Adrenal gland (tissue), 12 donors: ENCODE data around the gene UGGT1. TPM values are rescaled to one million over a fixed set of nuclear protein-coding genes. Genes with fewer than 3 reads are reported as not detected.

Experiments used
- DNase-seq, 7 donors: peaks; one replicate each; pipeline ENCODE4 v3.0.0-alpha.2; 2019 to 2020
- H3K27ac ChIP-seq, 5 donors: fragments of 200-600 bp; sonication (generic) in 4 of 5; 1 replicate in 3 of 5; 2 replicates in 2 of 5; pipeline versions ENCODE4 v1.5.1 to v1.8.0; 2016 to 2020; ENCODE audit warnings: mild to moderate bottlenecking in 1 of 5
- H3K27me3 ChIP-seq: fragments of 200-600 bp; 2 replicates; pipeline ENCODE4 v1.8.0; 2021
- H3K36me3 ChIP-seq, 2 donors: fragments of 200-600 bp; replicated peaks in 1 of 2; 1 replicate in 1 of 2; 2 replicates in 1 of 2; pipeline versions ENCODE4 v1.5.1 to v1.8.0; 2018 to 2022
- H3K4me1 ChIP-seq, 2 donors: fragments of 200-600 bp; replicated peaks in 1 of 2; 1 replicate in 1 of 2; 2 replicates in 1 of 2; pipeline versions ENCODE4 v1.5.1 to v1.8.0; 2018 to 2021
- H3K4me3 ChIP-seq, 4 donors: fragments of 200-600 bp; sonication (generic) in 3 of 4; one replicate each; pipeline ENCODE4 v1.5.1; 2016 to 2018
- H3K9me3 ChIP-seq, 3 donors: fragments of 200-600 bp; sonication (generic) in 1 of 3; replicated peaks in 1 of 3; 1 replicate in 2 of 3; 2 replicates in 1 of 3; pipeline versions ENCODE4 v1.5.1 to v1.8.0; 2016 to 2021
- POLR2A ChIP-seq, 2 donors: fragments of 450-650 bp; IDR thresholded peaks; one replicate each; pipeline ENCODE4 v1.6.1; 2017; ENCODE audit warnings: antibody characterized with exemption in 2 of 2, mild to moderate bottlenecking in 2 of 2, moderate library complexity in 1 of 2
- WGBS, 4 donors: extraction: QIAGEN DNeasy Blood & Tissue Kit in 2 of 4; methylation state at CpG; one replicate each; pipeline versions ENCODE4 v1.1.5 to v1.1.7; 2013 to 2017; 5-methylcytosine and 5-hydroxymethylcytosine counted together
- intact Hi-C, 2 donors: fragments of 100-400 bp; cut with DNase I; formaldehyde crosslinking; loops; one replicate each; pipeline versions ENCODE4 v1.14.1 to v1.15.0; 2022 to 2023
- polyA plus RNA-seq, 3 donors: library from polyadenylated mRNA; stranded (reverse); fragments of 200-250 nt in 2 of 3; fragments of 350-450 nt in 1 of 3; fragmentation: Illumina TruSeq in 1 of 3; extraction: RNeasy Lipid Tissue Mini Kit (QIAGEN cat#74804) in 1 of 3; gene quantifications; one replicate each; pipeline ENCODE4 v1.2.3, GENCODE V29; 2013 to 2014
- total RNA-seq, 9 donors: library from RNA; depleted of rRNA in 4 of 9; stranded (reverse); fragments of >200 nt in 4 of 9; fragments of 120-200 nt in 1 of 9; fragmentation: NEBNext Ultra II Directional in 1 of 9; extraction: Animal tissue kit (Norgen Biotek cat#: 25700) in 1 of 9; gene quantifications; one replicate each; pipeline versions ENCODE4 v1.1.0 to v1.2.4, GENCODE V29; 2013 to 2023
- TF ChIP-seq, protein P1 (sequence below), 6 experiments: fragments of 450-650 bp in 4 of 6; fragments of 200-600 bp in 2 of 6; sonication (generic) in 1 of 6; IDR thresholded peaks; 1 replicate in 5 of 6; 2 replicates in 1 of 6; pipeline versions ENCODE4 v1.5.1 to v1.8.0; 2016 to 2021; ENCODE audit warnings: antibody characterized with exemption in 6 of 6, mild to moderate bottlenecking in 2 of 6, moderate library complexity in 1 of 6
- donor health status: healthy with polysubstance abuse.
- donor health status: Bipolar disorder and iron deficiency.
- donor health status: DM: yes; HTN: yes; CAD: no.
- donor health status: DM: no; HTN: no; CAD: no.
- donor health status: DM: no; HTN: no; CAD: no.
- donor health status: DM: yes; HTN: yes; CAD: no.

Gene UGGT1
- total and polyA plus RNA-seq, 12 donors = 6.6 to 67.5 (median 41.5) TPM

DNA sequence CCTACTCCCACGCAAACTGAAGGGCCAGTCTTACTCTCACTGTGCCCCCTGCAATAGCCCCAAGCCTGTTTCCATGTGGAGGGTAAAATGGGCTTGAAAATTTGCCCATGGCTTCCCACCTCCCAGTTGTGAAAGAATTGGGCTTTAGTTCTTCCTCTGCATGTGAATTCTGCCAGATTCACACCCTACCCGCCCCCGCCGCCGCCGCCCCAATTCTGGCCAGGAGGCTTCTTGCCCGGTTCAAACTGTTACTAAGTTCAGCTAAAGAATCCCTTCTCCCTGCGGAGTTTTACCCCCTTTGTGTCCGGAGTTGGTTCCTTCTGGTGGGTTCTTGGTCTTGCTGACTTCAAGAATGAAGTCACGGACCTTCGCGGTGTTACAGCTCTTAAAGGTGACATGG, 37.7 kb upstream of the UGGT1 start:
- Histone ChIP-seq H3K9me3 (no peaks in the 10 kb centered on the region), H3K36me3 (no peaks in the 10 kb centered on the region), H3K4me1 (peaks cover 0 to 7% of the 10 kb centered on the region in 2 donors), H3K27ac (no peak overlapping the region), H3K27me3 (no peaks in the 10 kb centered on the region), H3K4me3 (no peak overlapping the region)
- intact Hi-C loops = no loop called here
- WGBS, 4 donors = 94 to 97% (median 95%) methylated on average over 12 of the region's 12 CpGs
- DNase-seq = no peak
- no peak for TF ChIP-seq POLR2A (IDR thresholded peaks at IDR 0.05)
- TF ChIP-seq, protein P1, sequence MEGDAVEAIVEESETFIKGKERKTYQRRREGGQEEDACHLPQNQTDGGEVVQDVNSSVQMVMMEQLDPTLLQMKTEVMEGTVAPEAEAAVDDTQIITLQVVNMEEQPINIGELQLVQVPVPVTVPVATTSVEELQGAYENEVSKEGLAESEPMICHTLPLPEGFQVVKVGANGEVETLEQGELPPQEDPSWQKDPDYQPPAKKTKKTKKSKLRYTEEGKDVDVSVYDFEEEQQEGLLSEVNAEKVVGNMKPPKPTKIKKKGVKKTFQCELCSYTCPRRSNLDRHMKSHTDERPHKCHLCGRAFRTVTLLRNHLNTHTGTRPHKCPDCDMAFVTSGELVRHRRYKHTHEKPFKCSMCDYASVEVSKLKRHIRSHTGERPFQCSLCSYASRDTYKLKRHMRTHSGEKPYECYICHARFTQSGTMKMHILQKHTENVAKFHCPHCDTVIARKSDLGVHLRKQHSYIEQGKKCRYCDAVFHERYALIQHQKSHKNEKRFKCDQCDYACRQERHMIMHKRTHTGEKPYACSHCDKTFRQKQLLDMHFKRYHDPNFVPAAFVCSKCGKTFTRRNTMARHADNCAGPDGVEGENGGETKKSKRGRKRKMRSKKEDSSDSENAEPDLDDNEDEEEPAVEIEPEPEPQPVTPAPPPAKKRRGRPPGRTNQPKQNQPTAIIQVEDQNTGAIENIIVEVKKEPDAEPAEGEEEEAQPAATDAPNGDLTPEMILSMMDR (IDR thresholded peaks at IDR 0.05) = no peak

DNA sequence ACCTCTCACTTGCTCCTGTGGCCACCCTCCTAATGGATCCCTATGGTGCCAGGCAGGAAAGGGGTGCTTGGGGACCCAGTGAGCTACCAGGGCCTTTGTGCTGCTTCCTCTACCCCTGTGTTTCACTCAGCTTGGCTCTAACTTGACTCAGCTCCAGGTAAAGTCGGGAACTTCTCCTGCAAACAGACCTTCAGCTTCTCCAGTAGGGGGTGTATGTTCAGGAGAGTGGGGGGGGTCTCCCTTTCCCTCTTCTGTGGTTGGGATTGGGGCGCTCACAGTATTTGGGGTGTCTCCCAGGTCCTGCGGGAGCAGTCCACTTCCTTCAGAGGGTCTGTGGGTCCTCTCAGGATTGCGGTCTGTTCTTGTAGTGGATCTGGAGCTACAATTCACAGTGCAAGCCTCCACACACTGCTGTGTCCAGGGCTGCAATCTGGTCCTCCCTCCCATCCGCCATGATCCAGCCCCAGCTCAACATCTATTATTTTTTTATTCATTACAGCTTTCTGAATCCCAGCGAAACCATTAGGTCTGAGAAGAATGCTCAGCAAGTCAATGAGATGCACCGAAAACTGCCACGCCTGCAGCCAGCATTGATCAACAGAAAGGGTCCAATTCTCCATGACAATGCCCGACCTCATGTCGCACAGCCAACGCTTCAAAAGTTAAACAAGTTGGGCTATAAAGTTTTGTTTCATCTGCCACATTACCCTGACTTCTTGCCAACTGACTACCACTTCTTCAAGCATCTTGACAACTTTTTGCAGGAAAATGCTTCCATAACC, 36.7 kb upstream of the UGGT1 start:
- Histone ChIP-seq H3K36me3 (no peaks in the 10 kb centered on the region), H3K9me3 (no peaks in the 10 kb centered on the region), H3K27me3 (no peaks in the 10 kb centered on the region), H3K27ac (no peak overlapping the region), H3K4me1 (peaks cover 0 to 7% of the 10 kb centered on the region in 2 donors), H3K4me3 (no peak overlapping the region)
- TF ChIP-seq, protein P1 (IDR thresholded peaks at IDR 0.05) = no peak
- TF ChIP-seq POLR2A (IDR thresholded peaks at IDR 0.05) = no peak
- WGBS, 4 donors = 84 to 97% (median 88%) methylated on average over 11 of the region's 11 CpGs
- intact Hi-C loops = no loop called here
- no peak for DNase-seq

DNA sequence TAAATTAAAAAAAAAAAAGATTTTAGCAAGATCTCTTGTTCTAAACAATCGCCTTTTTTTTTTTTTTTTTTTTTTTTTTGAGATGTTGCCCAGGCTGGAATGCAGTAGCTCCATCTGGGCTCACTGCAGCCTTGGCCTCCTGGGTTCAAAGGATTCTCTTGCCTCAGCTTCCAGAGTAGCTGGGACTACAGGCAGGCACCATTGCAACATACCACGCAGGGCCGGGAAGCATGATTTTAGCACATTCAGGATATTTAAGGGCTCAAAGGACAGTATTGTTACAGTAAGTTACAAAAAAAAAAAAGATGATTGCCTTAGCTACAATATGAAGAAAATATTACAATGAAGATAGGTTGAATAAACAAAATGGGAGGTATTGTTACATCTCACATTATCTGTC, 33.7 kb upstream of the UGGT1 start:
- H3K4me1 ChIP-seq = peaks cover 0 to 7% of the 10 kb centered on the region in 2 donors
- H3K9me3 ChIP-seq = no peaks in the 10 kb centered on the region
- no peak for TF ChIP-seq POLR2A (IDR thresholded peaks at IDR 0.05)
- TF ChIP-seq, protein P1 (IDR thresholded peaks at IDR 0.05) = no peak
- H3K27ac ChIP-seq = no peak overlapping the region
- no peak overlapping the region for H3K4me3 ChIP-seq
- intact Hi-C loops = no loop called here
- no peaks in the 10 kb centered on the region for H3K36me3 ChIP-seq
- WGBS, 4 donors = 20 to 45% (median 38%) methylated on average over 3 of the region's 3 CpGs
- no peaks in the 10 kb centered on the region for H3K27me3 ChIP-seq
- peak in 6 of 7 donors; percentile 26 to 71 (median 64) for DNase-seq

DNA sequence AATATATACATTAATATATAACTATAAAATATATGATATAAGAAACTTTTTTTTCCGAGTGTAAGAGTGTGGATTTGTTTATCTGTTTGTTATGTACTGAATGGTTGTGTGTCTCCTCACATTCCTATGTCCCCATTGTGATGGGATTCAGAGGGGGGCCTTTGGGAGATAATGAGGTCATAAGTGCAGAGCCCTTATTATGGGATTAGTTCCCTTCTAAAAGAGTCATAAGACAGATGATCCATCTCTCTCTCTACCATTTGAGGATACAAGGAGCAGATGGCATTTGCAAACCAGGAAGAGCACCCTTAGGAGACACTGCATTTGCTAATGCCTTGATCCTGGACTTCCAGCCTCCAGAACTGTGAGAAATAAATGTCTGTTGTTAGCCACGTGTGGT, 32.9 kb upstream of the UGGT1 start:
- H3K27me3 ChIP-seq = no peaks in the 10 kb centered on the region
- H3K4me1 ChIP-seq = peaks cover 0 to 7% of the 10 kb centered on the region in 2 donors
- intact Hi-C loops = no loop called here
- no peaks in the 10 kb centered on the region for H3K36me3 ChIP-seq
- WGBS, 4 donors = 9 to 76% (median 63%) methylated on average over 1 to 2 of the region's 2 CpGs
- no peaks in the 10 kb centered on the region for H3K9me3 ChIP-seq
- TF ChIP-seq, protein P1 (IDR thresholded peaks at IDR 0.05) = no peak
- no peak for TF ChIP-seq POLR2A (IDR thresholded peaks at IDR 0.05)
- DNase-seq = no peak
- H3K27ac ChIP-seq = no peak overlapping the region
- no peak overlapping the region for H3K4me3 ChIP-seq
